LoVo (cell line): ENCODE data around the gene EPHA1.
"Not testable (repeated sequence)": the region's sequence is repeated elsewhere in the genome, so short reads cannot be mapped to it uniquely, and the experiment has no call there.

ENCODE experiments used
- DNase-seq: peaks from one replicate; pipeline ENCODE4 v3.0.0-alpha.2; 2016; ENCODE audit warnings: low spot score

The EPHA1 gene

GRCh38 chr7:143429770-143430698 is 21.4 kb upstream of the EPHA1 start:
- no peak for DNase-seq

GRCh38 chr7:143426479-143427142 is 18.0 kb upstream of the EPHA1 start:
- DNase-seq: no peak

GRCh38 chr7:143424476-143424875 is 15.8 kb upstream of the EPHA1 start:
- not testable (repeated sequence) for DNase-seq

DNA sequence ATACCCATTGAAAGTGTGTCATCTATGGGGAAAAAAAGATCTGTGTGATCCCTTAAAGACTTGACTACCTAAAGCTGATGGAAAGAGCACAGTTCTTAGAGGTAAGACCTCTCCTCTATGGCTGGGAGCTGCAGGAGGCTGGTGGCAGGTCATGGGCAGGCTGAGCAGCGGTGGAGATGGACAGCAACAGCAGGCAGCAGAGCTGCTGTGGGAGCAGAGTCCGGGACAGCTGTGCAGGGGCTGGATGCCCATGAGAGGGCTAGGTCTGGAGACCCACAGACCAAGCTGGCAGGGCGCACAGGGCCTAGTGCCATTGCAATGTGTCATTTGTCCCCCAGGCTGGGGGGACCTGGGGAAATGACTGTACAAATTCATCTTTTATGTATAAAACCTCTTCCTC is 13.4 kb upstream of the EPHA1 start:
- no peak for DNase-seq

DNA sequence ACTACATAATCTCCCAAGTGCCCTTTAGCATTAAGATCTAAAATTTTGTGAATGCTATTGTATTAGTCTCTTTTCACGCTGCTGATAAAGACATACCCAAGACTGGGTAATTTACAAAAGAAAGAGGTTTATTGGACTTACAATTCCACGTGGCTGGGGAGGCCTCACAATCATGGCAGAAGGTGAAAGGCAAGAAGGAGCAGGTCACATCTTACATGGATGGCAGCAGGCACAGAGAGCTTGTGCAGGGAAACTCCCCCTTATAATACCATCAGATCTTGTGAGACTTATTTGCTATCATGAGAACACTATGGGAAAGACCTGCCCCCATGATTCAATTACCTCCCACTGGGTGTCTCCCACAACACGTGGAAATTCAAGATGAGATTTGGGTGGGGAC is 12.0 kb upstream of the EPHA1 start:
- not testable (repeated sequence) for DNase-seq

- peak; percentile 45 for DNase-seq
Observed at GRCh38 chr7:143419880-143420279, 11.2 kb upstream of the EPHA1 start.

DNA sequence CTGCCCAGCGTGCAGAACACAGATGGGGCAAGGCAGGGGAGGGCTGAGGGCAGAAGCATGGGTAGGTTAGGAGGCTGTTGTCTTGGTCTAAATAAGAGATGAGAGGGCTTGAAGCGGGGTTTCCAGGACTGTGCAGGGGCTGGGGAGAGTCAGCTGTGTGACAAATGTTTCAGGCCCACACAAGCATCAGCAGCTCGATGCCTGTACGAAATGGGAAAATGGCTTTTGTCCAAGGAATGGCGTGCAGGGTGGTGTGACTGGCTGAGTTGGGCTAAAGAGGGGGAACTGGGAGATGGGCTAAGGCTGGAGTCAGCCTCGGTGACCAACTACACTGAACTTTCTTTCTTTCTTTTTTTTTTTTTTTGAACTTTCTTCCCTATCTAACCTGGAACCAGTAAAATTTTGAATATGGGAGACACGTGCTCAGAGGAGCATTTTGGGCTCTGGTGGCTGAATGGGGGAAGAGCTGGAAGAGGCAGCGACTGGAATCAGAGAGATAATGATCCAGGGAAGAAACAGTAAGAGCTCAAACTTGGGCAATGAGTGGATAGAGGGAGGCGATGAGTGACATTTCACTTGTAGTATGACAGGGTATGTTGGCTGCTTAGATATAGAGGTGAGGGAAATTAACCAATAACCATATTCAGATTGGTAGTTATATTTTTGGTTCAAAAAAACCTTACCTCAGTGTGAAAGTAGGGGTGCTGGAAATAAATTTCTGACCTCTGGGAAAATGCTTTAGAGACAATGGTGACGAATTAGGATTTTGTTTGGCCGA is 10.2 kb upstream of the EPHA1 start:
- no peak for DNase-seq

GRCh38 chr7:143417734-143418383 is 9.2 kb upstream of the EPHA1 start:
- no peak for DNase-seq

- DNase-seq: peak; percentile 78
Observed at GRCh38 chr7:143416565-143417149, 8.0 kb upstream of the EPHA1 start.

- DNase-seq: peak; percentile 49
Observed at GRCh38 chr7:143415742-143416397, 7.2 kb upstream of the EPHA1 start.

DNA sequence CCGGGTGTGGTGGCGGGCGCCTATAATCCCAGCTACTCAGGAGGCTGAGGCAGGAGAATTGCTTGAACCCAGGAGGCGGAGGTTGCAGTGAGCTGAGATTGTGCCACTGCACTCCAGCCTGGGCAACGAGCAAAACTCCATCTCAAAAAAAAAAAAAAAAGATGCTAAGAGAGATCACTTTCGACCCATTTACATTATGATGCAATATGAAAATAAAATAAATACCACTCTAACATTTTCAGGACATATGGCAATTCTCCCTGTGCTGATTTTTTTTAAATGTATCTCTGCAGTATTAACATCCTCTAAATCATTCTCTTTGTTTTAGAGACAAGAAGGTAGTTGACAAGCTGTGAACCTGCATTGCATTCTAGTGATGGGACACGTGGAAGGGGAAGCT is 6.6 kb upstream of the EPHA1 start:
- not testable (repeated sequence) for DNase-seq

GRCh38 chr7:143413123-143413522 is 4.5 kb upstream of the EPHA1 start:
- no peak for DNase-seq

GRCh38 chr7:143411976-143412708 is 3.5 kb upstream of the EPHA1 start:
- DNase-seq: no peak

GRCh38 chr7:143410521-143411004 is 1.9 kb upstream of the EPHA1 start:
- no peak for DNase-seq

DNA sequence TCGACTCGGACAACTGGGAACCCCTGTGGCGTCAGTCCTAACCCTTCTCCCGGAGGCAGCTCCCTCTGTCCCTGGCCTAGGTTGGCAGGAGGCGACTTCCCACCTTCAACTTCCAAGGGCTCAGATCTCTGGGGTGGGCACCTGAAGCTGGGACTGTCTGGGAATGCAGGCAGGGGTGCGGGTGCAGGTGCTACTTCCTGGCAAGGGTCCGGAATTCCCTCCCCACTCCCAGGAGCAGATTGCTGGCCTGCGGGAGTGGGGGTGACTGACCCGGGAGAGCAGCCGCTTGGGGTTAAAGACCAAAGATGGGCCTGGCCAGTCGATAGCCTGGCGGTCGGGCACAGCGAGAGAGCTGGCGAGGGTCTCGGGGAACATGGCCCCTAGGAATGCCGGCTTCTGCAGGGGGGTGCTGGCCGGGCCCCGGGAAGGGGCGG is 387 bp downstream of the EPHA1 start:
- no peak for DNase-seq

GRCh38 chr7:143407287-143408251 is 1.1 kb downstream of the EPHA1 start:
- no peak for DNase-seq

- DNase-seq: no peak
Observed at GRCh38 chr7:143406002-143406357, 2.7 kb downstream of the EPHA1 start.

DNA sequence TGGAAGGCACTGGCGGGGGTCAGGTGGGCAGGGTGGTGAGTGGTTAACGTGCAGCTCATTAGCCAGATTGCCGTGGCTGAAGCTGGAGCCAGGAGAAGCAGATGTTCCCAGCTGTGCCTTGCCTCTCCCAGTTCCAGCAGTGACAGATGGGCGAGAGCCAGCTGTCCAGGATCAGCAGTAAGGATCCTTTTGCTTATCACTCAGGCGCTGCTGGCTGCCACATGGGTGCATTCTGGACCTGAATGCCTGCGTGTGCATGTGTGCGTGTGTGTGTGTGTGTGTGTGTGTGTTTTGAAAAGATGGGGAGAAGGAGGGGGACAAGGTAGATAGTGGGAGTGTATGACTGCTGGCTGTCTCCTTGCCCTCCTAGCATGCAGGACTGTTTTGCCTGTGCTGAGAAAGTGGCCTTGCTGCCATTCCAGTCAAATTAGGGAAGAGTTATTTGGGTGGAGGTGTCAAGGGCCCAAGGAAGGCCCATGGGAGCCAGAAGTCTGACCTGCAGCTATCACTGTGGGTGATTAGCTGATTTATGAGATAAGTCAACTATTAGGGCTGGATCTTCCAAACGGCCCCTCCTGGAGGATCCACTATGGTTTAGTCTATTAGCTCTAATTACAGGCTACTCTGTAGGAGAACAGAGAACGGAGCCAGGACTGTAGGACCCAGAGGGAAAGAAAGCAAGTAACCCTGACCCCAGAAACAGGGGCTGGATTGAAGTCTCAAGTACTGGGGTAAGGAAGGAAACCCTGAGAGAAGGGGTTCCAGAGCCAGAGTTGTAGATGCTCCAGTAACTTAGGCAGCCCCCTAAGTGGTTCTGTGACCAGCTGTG is 3.3 kb downstream of the EPHA1 start:
- no peak for DNase-seq
